DND-41 (cell line): ENCODE data around the gene GRK1.
"Not testable (repeated sequence)": the region's sequence is repeated elsewhere in the genome, so short reads cannot be mapped to it uniquely, and the experiment has no call there.

Experiments
- ATAC-seq: fragments of 200-7000 bp; cut with Tn5 transposase; 3 replicates; pipeline ENCODE4 v1.9.1; 2021; ENCODE audit warnings: low read depth; ENCODE audit not compliant: insufficient read depth
- DNase-seq: peaks from one replicate; pipeline ENCODE4 v3.0.0-alpha.2; 2020
- H2AFZ ChIP-seq: 2 replicates; pipeline ENCODE4 v1.6.0; 2012; ENCODE audit warnings: low read depth, low read length
- H3K27ac ChIP-seq: 2 replicates; pipeline ENCODE4 v1.5.1; 2012; ENCODE audit warnings: low read length, inconsistent platforms
- H3K27me3 ChIP-seq: fragments of 200-600 bp; sonication (generic); 2 replicates; pipeline ENCODE4 v1.6.0; 2012; ENCODE audit warnings: low read length, mild to moderate bottlenecking, inconsistent platforms; ENCODE audit not compliant: insufficient read depth, poor library complexity
- H3K36me3 ChIP-seq: 2 replicates; pipeline ENCODE4 v1.5.1; 2012; ENCODE audit warnings: low read length, inconsistent platforms; ENCODE audit not compliant: insufficient read depth
- H3K4me1 ChIP-seq: 2 replicates; pipeline ENCODE4 v1.5.1; 2012; ENCODE audit warnings: mild to moderate bottlenecking, low read length; ENCODE audit not compliant: insufficient read depth
- H3K4me2 ChIP-seq: 2 replicates; pipeline ENCODE4 v1.6.0; 2012; ENCODE audit warnings: mild to moderate bottlenecking, moderate library complexity, low read length, inconsistent platforms; ENCODE audit not compliant: insufficient read depth
- H3K4me3 ChIP-seq, 2 experiments: fragments of 200-600 bp in 1 of 2; shearing (Covaris generic) in 1 of 2; 2 replicates each; pipeline ENCODE4 v1.5.1; 2012 to 2016; ENCODE audit warnings: inconsistent platforms in 2 of 2, low read length in 2 of 2, mild to moderate bottlenecking in 2 of 2, low read depth in 1 of 2, moderate library complexity in 1 of 2
- H3K79me2 ChIP-seq: 2 replicates; pipeline ENCODE4 v1.6.0; 2012; ENCODE audit warnings: low read length, inconsistent platforms; ENCODE audit not compliant: insufficient read depth
- H3K9ac ChIP-seq: 2 replicates; pipeline ENCODE4 v1.6.0; 2012; ENCODE audit warnings: low read depth, mild to moderate bottlenecking, inconsistent platforms, low read length, moderate library complexity
- H3K9me3 ChIP-seq: 2 replicates; pipeline ENCODE4 v1.5.1; 2012; ENCODE audit warnings: low read length, moderate library complexity, mild to moderate bottlenecking, inconsistent platforms; ENCODE audit not compliant: insufficient read depth, severe bottlenecking
- H4K20me1 ChIP-seq: 2 replicates; pipeline ENCODE4 v1.6.0; 2012; ENCODE audit warnings: low read length; ENCODE audit not compliant: insufficient read depth
- EZH2 ChIP-seq: IDR thresholded peaks from 3 replicates; pipeline ENCODE4 v1.6.1; 2012; ENCODE audit warnings: borderline replicate concordance, low read depth, mild to moderate bottlenecking, moderate library complexity, low read length, inconsistent platforms; ENCODE audit not compliant: severe bottlenecking
- TF ChIP-seq, protein P1 (sequence below): IDR thresholded peaks from 2 replicates; pipeline ENCODE4 v1.5.1; 2012; ENCODE audit warnings: borderline replicate concordance, low read length, moderate library complexity, mild to moderate bottlenecking; ENCODE audit not compliant: poor library complexity, severe bottlenecking; ENCODE audit errors: extremely low read depth

The GRK1 gene

DNA sequence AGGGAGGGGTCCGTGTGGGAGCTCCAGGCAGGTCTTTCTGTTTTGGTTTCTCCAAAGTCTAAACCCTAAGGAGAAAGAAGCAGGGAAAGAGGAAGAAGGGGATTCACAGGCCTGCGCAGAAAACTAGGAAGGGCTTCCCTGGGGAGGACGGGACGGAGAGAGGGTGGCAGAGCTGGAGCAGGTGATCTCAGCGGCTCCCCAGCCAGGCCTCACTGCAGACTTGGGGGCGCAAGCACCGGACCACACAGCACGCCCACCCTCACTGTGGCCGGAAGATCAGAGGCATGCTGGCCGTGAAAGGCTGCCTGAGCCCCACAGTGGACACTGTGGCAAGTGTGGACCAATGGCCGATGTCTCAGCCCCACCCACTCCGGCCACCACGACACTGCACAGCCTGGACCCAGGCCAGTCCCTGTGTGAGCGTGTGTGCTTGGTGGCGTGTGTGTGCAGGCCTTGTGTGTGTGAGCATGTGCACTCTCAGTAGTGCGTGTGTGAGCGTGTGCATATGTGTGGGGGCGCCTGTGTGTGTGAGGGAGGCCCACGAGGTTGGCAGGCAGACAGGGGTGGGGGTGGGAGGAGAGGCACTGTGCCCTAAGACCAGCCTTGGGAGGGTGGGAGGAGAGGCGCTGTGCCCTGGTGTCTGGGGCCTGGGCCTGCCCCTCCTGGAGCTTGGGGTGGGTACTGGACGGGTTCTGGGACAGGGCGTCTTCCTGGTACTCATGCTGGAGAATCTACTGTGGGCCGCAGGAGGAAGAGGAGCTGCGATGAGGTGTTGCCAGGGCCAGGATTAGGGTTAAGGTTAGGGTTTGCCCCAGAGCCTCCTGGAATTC is 76.6 kb downstream of the GRK1 start:
- no peak overlapping the region for H3K4me2 ChIP-seq
- peaks cover 20% of the 10 kb centered on the region for H3K4me1 ChIP-seq

DNA sequence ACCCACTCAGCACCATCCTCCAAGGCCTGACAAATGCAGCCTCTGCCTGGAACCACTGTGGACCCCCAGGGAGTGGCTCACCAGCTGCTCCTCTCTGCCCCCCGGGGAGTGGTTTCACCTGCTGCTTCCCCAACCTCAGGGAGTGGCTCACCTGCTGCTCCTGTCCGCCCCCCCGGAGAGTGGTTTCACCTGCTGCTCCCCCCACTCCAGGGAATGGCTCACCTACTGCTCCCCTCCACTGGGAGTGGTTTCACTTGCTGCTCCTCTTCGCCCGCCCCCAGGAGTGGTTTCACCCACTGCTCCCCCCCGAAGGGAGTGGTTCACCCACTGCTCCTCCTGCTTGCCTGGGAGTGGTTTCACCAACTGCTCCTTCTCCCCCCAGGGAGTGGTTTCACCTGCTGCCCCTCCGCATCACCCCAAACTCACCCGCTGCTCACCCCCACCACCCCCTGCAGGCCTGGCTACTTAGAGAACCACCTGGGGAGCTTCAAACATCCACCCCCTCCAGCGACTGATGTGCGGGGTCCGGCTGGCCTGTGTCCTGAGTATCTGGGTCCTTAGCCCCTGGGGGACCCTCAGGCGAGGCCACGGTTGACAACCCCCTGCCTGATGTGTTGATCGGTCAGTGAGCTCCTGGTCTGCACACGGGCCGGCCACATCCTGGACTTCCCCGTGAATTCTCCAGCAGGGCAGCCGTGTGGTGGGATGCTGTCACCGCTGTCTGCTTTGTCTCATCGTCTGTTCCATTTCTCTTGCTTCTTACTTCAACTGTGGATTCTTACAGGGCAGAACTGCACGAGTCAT is 77.4 kb downstream of the GRK1 start:
- Histone ChIP-seq H3K79me2 (no peaks in the 10 kb centered on the region), H3K4me1 (peaks cover 20% of the 10 kb centered on the region), H3K4me3 (no peak overlapping the region), H4K20me1 (peaks cover 57% of the 10 kb centered on the region), H3K9ac (no peak overlapping the region), H2AFZ (no peak overlapping the region), H3K27ac (no peak overlapping the region), H3K4me2 (no peak overlapping the region), H3K9me3 (no peaks in the 10 kb centered on the region), H3K36me3 (no peaks in the 10 kb centered on the region), H3K27me3 (peaks cover 37% of the 10 kb centered on the region)
- ATAC-seq (no peak), DNase-seq (no peak)
- TF ChIP-seq, protein P1, sequence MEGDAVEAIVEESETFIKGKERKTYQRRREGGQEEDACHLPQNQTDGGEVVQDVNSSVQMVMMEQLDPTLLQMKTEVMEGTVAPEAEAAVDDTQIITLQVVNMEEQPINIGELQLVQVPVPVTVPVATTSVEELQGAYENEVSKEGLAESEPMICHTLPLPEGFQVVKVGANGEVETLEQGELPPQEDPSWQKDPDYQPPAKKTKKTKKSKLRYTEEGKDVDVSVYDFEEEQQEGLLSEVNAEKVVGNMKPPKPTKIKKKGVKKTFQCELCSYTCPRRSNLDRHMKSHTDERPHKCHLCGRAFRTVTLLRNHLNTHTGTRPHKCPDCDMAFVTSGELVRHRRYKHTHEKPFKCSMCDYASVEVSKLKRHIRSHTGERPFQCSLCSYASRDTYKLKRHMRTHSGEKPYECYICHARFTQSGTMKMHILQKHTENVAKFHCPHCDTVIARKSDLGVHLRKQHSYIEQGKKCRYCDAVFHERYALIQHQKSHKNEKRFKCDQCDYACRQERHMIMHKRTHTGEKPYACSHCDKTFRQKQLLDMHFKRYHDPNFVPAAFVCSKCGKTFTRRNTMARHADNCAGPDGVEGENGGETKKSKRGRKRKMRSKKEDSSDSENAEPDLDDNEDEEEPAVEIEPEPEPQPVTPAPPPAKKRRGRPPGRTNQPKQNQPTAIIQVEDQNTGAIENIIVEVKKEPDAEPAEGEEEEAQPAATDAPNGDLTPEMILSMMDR, result no peak
- no peak for TF ChIP-seq EZH2

More for the DNA sequence above, 76.6 kb downstream of the GRK1 start:
- Histone ChIP-seq H3K4me3 (no peak overlapping the region), H3K9me3 (no peaks in the 10 kb centered on the region), H2AFZ (no peak overlapping the region), H3K27ac (no peak overlapping the region), H3K36me3 (no peaks in the 10 kb centered on the region), H4K20me1 (peaks cover 58% of the 10 kb centered on the region), H3K9ac (no peak overlapping the region), H3K27me3 (peaks cover 39% of the 10 kb centered on the region), H3K79me2 (no peaks in the 10 kb centered on the region)
- ATAC-seq (no peak), DNase-seq (no peak)
- TF ChIP-seq, protein P1, result no peak
- no peak for TF ChIP-seq EZH2

DNA sequence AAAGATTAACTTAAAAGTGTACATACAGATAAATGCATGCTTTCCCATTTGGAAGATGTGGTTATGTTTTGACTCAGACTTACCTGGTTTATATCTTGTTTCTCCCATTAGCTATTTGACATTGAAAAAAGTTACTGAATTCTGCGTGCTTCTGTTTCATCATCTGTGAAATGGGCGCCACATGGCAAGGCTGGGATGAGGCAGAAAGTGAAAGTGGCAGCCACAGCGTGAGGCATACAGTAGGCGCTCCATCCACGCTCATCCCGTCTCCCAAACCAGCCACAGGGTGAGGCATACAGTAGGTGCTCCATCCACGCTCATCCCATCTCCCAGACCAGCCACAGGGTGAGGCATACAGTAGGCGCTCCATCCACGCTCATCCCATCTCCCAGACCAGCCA is 78.0 kb downstream of the GRK1 start:
- no peak overlapping the region for H3K27ac ChIP-seq
- H3K27me3 ChIP-seq, result peaks cover 31% of the 10 kb centered on the region
- H3K9ac ChIP-seq, result no peak overlapping the region
- H3K79me2 ChIP-seq, result no peaks in the 10 kb centered on the region
- TF ChIP-seq EZH2, result no peak
- TF ChIP-seq, protein P1, result no peak
- ATAC-seq (no peak), DNase-seq (no peak)
- H4K20me1 ChIP-seq, result peaks cover 51% of the 10 kb centered on the region
- H3K4me2 ChIP-seq, result no peak overlapping the region
- no peaks in the 10 kb centered on the region for H3K9me3 ChIP-seq
- no peak overlapping the region for H3K4me3 ChIP-seq
- no peaks in the 10 kb centered on the region for H3K36me3 ChIP-seq
- H3K4me1 ChIP-seq, result peaks cover 20% of the 10 kb centered on the region
- H2AFZ ChIP-seq, result no peak overlapping the region

DNA sequence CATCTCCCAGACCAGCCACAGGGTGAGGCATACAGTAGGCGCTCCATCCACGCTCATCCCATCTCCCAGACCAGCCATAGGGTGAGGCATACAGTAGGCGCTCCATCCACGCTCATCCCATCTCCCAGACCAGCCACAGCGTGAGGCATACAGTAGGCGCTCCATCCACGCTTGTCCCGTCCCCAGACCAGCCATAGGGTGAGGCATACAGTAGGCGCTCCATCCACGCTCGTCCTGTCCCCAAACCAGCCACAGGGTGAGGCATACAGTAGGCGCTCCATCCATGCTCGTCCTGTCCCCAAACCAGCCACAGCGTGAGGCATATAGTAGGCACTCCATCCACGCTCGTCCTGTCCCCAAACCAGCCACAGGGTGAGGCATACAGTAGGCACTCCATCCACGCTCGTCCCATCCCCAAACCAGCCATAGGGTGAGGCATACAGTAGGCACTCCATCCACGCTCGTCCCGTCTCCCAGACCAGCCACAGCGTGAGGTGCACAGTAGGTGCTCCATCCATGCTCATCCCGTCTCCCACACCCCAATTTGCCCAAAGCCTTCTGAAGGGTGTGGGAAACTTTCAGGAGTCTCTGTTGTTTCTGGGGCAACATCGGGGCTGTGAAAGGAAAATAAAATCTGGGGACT is 78.6 kb downstream of the GRK1 start:
- not testable (repeated sequence) for ATAC-seq, H3K27ac ChIP-seq, H3K36me3 ChIP-seq, DNase-seq, H3K9me3 ChIP-seq, H3K79me2 ChIP-seq, H2AFZ ChIP-seq, H3K4me3 ChIP-seq, H3K4me2 ChIP-seq, H3K9ac ChIP-seq
- Histone ChIP-seq H4K20me1 (peaks cover 45% of the 10 kb centered on the region), H3K4me1 (peaks cover 20% of the 10 kb centered on the region), H3K27me3 (peaks cover 25% of the 10 kb centered on the region)
